Right lung (tissue), 5 donors: Measurements from ENCODE around the gene ARMH3. TPM values are rescaled to one million over a fixed set of nuclear protein-coding genes. Genes with fewer than 3 reads are reported as not detected.
A peak's percentile ranks its signal among the peaks of the same experiment; 100 is the strongest.

Experiments
- DNase-seq, 2 donors: peaks; one replicate each; pipeline ENCODE4 v3.0.0-alpha.2; 2013
- polyA plus RNA-seq, 5 donors: library from polyadenylated mRNA; unstranded; fragments of 120-200 nt; gene quantifications; one replicate each; pipeline versions ENCODE4 v1.2.1 to v1.2.3, GENCODE V29; 2013; ENCODE audit warnings: inconsistent platforms in 1 of 5, low replicate concordance in 1 of 5; ENCODE audit not compliant: insufficient read length in 5 of 5, insufficient read depth in 1 of 5

ARMH3 gene
- polyA plus RNA-seq, 5 donors = 20.3 to 23.8 (median 21.8) TPM

DNA sequence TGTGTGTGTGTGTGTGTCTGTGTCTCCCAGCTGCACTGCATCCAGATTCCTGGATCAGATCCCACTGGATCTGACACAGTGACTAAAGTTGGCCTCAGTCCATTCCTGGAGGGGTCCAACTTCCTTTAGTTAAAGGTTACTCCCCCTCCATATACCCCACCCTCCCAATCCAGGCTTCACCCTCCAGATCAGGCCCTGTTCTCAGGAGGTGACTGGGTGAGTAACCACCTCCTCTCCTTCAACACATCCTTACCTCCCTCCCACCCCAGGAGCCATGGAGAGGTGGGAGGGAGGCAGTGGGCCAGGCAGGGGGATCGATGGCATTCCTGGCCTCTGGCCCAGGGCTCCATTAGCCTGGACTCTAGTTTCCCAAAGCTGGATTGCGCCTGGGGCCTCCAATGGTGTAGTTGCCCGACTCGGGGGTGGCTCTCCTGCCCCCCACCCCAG lies 223.6 kb downstream of the ARMH3 start:
- DNase-seq = peak; percentile 41 to 65

DNA sequence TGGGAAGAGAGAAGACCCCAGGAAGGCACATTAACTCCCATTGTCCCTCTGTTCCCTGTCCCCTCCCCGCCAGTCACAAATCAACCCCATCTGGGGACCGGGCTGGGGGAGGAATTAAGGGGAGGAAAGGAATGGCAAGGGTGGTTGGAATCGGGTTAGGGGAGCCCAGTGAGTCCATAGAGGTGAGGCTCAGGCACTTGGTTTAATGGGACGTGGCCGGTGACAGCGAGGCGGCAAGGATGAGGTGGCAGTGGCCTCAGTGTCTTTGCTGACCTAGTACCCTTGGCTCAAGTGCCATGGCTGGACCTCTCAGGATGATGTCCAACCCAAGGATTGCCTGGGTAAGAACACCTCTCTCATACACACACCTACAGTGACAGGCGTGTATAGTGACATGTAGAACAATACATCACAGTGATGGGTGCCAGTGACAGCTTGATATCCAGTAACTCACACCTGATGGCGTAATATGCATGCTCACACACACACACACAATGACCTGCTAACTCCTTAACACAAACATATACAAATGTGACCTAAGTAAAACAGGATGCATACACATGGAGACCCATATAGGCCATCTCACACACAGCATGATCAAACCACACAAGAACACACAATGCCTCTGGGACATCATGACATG lies 224.7 kb downstream of the ARMH3 start:
- DNase-seq = no peak

DNA sequence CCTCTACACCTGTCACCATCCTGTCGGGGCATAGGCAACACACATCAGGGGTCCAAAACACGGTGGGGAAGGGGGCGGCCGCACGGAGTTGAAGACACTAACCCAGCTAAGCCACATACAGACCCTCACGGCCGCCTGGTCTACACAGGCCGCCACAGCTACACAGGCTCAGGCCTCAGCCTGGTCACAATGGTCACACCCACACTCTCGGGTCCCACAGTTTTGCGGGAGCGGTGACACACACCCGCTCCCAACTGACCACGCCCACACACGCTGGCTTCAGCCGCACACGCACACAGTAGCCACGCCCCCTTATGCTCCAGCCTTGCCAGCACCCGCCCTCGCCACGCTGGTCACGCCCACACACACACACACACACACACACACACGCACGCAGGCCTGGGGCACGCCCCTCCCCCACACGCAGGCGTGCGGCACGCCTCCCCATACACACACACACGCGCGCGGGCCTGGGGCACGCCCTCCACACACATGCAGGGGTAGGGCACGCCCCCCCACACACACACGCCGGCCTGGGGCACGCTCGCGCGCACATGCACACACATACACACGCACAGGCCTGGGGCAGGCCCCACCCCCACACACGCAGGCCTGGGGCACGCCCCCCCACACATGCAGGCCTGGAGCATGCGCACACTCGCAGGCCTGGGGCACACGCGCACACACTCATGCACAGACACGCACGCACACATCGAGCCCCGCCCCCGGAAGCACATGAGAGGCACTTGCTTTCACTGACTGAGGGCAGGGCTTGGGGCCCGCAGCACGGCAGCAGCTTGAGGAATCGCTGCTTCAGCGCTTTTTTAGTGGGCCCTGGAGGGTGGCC lies 225.4 kb downstream of the ARMH3 start:
- peak; percentile 89 to 91 for DNase-seq

DNA sequence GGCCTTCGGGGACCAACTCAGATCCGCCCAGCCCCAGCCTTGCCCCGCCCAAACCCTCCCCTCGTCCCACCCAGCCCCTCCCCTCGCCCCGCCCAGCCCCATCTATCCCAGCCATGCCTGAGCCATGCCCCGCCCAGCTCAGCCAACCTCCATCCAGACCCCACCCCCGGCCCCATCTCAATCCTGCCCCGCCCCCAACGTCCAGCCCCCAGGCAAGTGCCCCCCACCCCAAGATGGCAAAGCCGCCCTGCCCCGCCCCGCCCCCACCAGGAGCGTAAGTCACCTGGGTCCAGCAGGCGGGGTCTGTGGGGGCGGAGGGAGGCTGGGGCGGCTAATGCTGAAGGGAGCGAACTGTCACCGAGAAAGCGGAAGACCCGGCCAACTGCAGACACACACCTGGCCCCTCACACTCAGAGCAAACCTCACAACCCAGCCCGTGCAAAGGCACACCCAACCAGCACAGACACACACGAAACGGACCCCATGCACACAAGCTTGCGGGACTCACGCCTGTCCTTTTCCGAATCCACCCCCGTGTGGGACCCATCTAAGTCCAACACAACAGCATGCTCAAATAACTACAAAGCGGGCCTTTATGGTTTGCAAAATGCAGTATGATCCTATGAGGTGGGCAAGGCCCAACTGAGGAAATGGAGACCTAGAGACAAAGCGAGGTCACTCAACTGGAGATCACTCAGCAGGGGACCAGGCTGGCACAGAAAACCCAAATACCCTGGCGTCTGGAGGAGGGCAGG lies 226.2 kb downstream of the ARMH3 start:
- peak; percentile 34 to 37 for DNase-seq

DNA sequence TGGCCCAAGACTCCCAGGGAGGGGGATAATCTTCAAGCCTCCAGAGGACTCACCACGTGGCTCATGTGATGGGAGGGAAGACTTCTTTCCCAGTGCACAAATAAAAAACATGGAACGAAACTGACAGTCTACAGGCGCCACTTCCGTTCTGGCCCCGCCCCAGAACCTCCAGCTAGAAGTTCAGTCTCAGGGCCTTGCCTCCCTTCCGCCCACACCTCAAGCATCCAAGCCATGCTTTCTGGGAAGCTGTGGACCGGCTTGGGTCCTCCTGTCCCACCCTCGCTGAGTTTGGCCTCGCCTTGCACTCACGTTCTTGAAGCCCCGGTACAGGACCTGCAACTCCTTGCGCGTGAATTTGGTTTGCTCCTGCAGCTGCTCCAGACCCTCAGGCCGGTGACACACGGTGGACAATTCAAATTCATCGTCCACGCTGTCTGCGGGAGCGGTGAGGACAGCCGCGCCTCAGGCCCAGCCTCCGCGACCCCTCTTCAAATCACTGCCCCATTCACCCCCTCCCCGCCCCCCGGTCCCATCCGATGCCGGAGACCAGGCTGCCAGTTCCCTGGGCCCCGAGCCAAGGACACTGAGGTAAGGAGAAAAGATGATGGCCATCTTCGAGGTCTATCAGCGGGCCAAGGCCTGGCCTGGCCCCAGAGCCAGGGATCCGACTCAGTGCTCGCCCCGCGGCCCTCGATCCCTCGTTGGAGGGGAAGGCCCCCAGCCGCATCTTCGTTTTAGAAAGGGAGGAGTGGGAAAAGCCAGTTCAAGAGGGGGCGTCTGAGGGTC lies 227.0 kb downstream of the ARMH3 start:
- DNase-seq = no peak

DNA sequence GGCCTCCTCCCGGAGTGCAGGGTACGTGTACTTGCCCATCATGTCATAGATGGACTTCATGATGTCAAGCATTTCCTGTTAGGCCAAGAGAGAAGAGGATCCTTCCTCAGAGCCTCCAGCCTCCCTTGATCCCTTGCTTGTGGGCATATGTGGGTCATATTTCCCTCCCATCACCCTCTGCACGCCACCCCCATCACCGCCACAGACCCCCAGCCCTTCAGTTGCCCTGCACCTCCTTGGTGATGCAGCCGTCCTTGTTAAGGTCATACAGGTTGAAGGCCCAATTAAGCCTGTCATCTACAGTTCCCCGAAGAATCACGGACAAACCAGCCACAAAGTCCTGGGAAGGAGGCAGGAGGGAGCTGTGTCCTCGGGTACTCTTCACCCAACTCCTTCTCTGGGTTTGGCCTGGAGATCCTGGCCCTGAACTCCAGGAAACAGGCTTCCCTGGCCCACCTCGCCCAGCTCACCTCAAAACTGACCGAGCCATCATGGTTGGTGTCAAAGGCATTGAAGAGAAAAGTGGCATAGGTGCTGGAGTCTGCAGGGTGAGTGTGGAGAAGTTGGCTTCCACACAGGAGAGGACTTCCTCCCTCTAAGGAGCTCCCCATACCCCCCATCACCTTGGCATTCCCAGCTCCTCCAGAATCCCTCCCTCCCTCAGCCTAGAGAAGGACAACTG lies 227.9 kb downstream of the ARMH3 start:
- no peak for DNase-seq

DNA sequence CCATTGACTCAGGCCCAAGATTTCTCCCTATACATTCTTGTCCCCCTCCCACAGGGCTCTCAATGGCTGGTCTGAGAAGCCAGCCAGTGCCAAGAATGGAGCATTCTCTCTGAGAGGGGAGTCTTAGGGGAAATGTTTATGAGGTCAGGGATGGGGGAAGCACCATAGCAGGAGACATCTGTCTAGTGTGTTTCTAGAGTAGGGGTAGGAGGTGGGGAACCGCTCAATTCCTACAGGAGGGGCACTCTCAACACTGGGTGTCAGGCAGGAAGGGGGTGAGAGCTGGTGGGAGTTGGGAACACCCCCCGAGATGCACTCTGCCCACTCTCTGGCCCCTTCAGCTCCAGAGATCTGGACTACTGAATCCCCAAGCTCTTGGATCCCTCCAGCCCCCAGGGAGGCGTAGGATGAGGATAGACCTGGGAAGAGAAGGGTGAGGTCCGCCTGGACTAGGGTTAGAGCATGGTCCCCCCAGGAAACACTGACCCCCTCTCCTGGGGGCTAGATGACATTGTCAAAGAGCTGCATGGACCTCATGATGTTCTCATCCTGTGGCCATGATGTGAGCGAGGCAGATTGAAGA lies 229.0 kb downstream of the ARMH3 start:
- DNase-seq = no peak

DNA sequence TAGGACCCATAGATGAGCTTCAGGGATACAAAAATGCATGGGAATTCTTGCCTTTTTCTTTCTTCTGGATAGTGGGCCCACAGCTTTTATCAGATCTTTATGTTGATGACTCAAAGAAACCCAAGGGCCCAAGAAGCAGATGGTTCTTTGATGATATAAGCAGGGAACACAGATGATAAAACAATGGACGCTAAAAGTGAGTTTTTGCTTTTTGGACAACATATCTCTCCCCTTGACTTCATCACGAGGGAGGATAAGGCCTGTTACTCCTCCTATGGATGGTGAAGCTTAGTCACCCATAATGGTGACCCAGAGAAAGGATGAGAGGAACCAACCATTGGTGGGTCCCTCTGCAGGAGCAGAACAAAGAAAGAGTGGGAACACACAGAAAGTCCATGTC lies 231.2 kb downstream of the ARMH3 start:
- no peak for DNase-seq

DNA sequence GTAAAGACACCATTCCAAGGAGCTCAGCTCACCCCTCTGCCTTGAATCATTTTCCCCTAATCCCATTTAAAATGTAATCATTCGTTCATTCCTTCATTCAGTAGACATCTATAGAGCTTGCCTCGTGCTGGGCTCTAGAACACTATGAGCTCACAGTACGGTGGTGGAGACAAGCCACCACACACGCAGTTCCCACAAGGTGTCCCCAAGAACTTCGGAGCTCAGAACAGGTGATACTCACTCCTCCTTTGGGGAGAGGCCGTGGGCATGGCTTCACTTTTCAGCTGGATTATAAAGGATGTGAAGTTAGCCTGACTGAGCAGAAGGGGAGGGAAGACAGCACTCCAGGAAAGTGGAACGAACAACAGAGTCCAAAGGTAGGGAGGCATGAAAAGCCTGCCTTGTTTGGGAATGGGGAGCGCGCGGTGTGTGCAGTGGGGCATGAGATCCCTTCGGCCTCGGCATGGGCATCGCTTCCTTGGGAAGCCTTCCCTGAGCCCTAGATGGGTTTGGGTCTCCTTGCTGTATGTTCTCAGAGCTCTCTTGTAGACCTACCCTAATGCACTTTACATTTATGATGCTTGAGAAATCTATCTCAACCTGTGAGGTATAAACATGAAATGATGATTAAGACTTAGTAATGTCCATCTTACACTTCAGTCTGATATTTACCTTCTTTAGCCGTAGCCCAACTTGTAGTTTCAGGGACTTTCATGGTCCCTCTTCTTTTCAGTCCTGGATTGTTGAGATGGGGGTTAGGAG lies 236.9 kb downstream of the ARMH3 start:
- no peak for DNase-seq

DNA sequence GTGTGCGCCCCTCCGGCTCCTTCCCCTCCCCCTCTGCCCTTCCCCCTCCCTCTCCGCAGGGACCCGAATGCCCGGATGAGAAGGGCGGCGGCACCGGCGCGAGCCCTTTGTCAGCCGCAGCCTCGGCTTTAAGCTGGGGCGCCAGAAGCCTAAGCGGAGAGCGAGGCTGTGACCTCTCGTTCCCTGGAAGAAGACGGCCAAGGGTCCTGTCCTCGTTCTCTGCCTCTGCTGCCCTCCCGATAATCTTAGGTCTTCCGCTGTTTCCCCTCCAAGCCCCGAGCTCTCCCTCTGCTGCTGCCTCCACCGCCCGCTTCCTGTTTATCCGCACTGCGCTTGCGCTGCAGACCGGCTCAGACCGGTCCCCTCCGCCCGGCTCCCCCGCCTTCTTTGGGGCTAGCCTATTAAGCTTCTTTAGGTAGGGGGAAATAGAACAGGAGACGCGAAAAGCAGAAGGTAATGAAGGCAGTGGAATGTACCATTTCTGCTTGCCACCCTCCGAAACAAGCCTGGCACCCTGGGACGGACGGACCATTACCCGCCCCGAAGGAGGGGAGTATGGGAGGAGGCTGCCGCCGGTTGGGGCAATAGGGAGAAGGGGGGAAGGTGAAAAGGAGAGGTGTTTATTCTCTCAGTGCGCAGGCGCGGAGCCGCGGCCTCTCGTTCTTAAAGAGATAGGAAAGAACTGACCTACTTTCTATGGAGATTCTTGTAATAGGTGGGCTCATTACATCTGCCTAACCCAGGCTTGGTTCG lies 237.7 kb downstream of the ARMH3 start, which contains the start of gene OGA:
TSS of gene OGA (minus strand) at position 326 of the 753 bp plus-strand sequence. CDS start 422 bp downstream, outside the sequence.
- peak; percentile 98 to 99 for DNase-seq

DNA sequence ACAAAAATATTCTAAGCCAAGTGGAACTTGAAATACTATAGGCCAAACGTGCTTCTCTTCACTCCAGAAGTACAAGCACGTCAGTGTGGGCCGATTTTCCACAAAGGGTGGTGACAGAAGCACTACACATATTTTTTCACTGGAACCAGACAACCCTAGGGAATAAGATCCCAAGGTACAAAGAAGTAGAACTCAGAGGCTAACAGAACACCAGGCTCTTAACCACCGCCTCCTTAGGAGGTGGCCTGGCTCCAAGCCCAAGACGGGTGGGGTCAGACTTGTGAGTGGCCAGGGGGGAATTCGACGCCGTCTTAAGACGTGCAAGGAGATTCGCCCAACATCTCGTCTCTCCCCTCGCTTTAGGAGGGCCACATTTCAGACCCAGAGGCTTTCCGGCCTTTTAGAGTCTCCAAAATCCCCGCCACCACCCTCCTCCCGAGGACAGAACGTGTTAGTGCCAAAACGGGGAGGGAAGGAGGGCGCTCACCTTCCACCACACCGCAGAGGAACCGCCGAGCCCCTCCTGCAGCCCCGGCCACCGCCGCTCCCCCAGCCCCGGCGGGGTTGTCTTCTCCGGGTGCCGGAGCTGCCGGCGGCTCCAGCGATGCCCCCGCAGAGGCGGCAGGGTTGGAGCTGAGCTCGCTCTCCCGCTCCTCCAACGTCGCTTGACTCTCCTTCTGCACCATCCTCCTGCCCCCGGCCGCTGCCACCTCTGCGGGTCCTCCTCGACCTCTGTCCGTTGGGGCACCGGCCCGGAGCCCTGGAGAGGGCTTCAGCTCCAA lies 238.4 kb downstream of the ARMH3 start:
- DNase-seq = peak; percentile 85 to 90

DNA sequence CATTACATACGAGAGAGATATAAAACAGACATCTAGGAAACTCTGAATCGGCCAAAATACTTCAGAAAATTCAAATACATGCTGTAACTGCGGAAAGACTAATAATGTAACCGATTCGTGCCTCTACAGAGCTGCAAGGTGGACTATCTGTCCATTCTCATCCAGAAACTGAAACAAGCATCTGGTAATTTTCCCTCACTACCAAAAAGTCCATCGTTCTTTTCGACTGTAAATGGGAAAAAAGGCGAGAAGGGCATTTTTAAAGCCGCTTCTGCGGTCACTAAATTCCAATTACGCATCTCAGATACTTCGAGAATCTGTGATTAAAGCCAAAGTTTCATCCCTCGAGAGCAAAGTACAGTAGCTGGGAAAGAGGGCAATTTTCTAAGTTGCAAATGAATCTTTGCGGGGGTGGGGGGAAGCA lies 239.0 kb downstream of the ARMH3 start:
- DNase-seq = no peak

DNA sequence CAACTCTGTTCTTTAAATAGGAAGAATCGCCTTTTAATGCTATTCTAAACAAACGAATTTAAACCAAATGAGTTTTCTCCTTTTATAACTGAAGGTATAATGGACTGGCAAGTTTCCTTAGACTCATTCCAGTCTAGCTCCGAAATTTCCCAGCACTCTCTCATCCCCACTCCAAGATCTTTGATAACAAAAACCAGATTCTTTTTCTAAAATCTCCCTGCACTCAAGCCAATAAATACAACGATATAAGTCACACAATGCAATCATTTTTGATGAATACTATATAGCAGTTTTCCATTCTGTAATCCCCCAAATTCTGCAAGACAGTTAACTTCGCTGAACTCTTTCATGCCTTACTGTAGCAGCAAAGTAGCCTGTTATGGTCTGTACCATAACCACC lies 239.6 kb downstream of the ARMH3 start:
- no peak for DNase-seq

DNA sequence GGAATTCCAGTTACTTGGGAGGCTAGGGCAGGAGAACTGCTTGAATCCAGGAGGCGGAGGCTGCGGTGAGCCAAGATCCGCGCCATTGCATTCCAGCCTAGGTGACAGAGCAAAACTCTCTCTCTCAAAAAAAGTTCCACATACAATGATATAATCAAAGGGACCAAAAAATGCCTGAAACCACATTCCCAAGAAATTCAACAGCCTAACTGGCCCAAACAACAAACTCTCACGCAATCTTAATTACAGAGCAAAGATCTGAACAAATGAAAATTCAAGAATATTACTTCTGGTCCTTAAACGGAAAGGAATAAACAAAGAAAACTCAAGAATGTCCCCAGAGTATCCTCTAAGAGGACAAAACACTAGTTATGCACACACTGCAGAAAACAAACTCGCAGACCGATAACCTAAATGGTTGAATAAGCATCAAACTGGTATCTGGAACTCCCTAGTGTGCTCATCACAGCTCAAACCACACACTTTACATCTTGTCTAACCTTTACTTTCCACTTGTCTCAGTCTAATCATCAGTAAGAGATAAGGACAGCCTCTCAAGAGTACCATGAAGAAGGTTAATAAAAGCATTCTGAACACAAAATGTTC lies 241.4 kb downstream of the ARMH3 start:
- no peak for DNase-seq

DNA sequence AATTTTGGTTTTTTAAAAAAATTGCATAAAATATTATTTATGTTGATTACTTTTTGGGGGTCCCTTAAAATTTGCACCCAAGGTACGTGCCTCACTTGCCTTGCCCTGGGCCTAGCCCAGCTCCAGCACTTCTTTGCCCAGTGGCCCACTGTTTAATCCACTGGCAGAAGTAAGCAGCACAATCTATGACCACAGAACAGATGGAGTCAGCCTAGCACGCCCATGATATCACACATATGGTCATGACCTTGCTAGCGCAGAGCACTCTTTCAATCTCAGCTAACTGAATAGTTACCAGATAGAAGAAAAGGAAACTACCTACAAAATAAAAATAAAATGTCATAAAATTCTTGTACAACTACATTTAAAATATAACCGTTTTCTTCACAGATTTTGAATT lies 243.4 kb downstream of the ARMH3 start:
- no peak for DNase-seq

DNA sequence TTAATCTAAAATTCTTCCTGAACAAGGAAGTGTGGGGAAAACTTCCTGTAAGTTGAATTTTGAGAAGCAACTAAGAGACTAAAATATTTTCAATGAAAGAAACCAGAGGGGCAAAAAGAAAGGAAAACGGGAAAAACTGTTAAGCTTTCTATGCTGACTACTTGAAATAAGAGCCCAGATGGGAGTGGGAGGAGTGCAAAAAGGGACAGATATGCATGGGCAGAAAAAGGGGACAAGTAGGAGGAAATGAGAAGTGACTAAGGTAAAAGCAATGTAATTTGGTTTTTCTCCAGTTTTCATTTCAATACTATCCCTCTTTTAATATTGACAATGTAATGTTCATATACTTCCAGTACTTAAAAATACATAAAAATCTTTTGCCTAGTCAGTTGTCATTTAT lies 248.8 kb downstream of the ARMH3 start:
- DNase-seq = no peak

DNA sequence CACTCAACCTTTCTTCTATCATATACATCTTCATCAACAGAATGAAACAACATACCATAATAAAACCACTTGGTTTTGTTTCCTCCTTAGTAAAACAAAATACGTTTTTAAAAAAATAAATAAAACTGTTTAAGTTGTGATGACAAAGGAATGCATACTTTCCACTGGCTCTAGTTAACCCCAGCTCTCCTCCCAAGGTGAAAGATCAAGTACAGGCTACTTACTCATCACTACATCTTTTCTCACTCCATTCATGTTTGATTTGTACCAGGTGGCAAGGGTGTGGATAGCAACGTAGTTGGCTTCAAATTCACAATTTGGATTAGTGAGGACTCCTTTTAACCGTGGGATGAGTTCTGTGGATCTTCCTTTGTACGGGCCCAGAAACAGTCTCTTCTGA lies 252.5 kb downstream of the ARMH3 start:
- DNase-seq = no peak
